Left ventricle myocardium superior (tissue), 1 donor: ENCODE measurements around the gene TCF23. TPM values are rescaled to one million over a fixed set of nuclear protein-coding genes. Genes with fewer than 3 reads are reported as not detected.
"Not testable (repeated sequence)": the region's sequence is repeated elsewhere in the genome, so short reads cannot be mapped to it uniquely, and the experiment has no call there.

Experiments
- ATAC-seq: fragments of 200-7000 bp; cut with Tn5 transposase; one replicate; pipeline ENCODE4 v1.9.1; 2020; ENCODE audit warnings: mild to moderate bottlenecking, moderate library complexity
- DNase-seq: peaks from one replicate; pipeline ENCODE4 v3.0.0-alpha.2; 2020
- intact Hi-C: fragments of 100-400 bp; cut with micrococcal nuclease; formaldehyde crosslinking; loops from one replicate; pipeline ENCODE4 v1.11.0; 2022
- total RNA-seq: library from RNA; stranded (reverse); fragmentation: NEBNext Ultra II Directional; extraction: Animal tissue kit (Norgen Biotek cat#: 25700); gene quantifications from one replicate; pipeline ENCODE4 v1.2.1, GENCODE V29; 2021
- donor health status: DM: no; HTN: yes; CAD: no; lungs with severe emphysema.

Gene TCF23
- total RNA-seq, 1 donor from 2014 or later, result 0.10 TPM

DNA sequence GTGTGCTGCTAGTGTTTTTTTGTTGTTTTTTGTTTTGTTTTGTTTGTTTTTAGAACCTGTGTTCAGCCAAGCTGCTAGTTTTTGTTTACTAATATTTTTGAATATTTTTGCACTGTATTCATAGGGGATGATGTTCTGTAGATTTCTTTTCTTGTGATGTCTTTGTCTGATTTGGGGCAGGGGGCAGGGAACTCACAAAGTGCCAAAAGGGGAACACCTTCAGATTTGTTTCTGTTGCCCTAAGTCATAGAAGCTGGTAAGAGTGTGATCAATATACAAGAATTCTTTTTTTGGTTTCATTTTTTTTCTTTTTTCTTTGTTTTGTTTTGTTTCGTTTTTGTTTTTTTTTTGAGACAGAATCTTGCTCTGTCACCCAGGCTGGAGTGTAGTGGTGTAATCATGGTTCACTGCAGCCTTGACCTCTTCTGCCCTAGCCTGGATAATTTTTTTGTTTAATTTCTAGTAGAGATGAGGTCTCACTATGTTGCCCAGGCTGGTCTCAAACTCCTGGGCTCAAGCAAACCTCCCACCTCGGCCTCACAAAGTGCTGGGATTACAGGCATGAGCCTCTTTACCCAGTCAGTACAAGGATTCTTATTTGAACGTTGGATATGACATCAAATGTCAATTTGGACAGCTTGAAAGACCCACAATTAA, 30.7 kb downstream of the TCF23 start:
- no peak for DNase-seq
- intact Hi-C loops, result no loop called here
- no peak for ATAC-seq

DNA sequence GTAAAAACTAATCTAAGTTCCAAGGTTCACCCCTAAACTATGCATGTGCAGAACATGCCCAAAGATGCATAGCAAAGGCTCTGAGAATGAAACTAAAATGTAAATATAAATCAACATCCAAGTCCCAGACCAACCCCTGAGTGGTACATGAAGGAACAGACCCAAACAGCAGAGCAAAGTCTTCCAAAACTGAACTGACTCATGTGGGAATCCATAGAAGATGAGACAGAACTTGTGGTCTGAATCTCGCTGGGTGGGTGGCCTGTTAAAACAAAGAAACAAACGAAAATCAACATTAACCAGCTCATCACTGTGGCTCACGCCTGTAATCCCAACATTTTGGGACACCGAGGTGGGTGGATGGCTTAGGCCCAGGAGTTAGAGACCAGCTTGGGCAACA, 33.5 kb downstream of the TCF23 start:
- intact Hi-C loops, result loop anchor here (10.0 kb wide), 1 partner anchor 88 kb away; no protein-coding TSS in a partner anchor
- DNase-seq, result no peak
- ATAC-seq, result no peak

DNA sequence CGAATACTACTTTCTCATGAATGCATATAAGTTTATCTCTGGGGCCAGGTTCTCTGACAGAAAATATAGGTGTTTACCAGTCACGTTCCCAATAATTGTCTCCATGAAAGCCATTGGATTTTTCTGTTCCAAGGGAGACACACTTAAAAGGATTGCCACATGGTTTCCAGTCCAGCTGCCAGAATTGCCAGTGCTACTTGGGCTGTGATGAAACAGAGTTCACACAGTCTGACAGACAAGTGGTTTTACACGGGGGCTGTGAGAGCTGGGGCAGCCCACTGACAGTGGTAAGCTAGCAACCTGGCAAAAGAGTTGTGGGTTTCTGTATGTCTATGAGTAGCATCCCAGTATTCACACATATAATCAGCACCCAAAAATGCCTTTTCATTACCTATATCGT, 35.3 kb downstream of the TCF23 start:
- intact Hi-C loops, result loop anchor here (10.0 kb wide), 1 partner anchor 89 kb away; no protein-coding TSS in a partner anchor
- DNase-seq (peak; percentile 43), ATAC-seq (peak; percentile 75)

DNA sequence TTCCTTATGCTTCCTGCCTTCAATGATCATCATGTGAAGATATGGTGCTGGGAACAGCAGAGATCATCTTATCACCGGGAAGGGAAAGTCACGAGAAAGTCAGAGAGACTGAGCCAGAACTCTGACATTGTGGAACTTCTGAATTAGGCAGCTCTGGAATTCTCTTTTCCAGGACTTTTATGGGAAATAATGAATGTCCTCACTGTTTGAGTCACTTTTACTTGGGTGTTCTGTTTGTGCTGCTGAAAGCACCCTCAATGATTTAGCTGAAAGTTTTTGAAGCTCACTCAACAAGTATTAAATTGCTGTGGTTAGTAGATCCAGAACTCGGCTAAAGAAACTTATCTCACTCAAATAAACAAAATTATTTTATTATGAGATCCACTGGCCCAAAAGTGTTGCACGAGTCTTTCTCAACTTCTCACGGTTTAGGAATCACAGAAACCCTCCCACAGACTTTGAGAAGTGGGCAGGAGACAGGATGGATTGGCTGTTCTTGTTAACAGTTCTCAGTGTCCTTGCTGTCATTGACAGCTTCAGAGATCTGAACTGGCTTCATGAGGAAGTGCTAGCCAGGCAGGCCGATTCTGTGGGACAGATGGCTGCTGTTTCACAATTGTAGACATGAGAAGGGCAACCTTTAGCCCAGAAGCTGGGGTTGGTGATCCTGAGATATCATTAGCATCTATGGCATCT, 36.7 kb downstream of the TCF23 start:
- intact Hi-C loops, result loop anchor here (10.0 kb wide), 1 partner anchor 91 kb away; no protein-coding TSS in a partner anchor
- ATAC-seq (peak; percentile 83), DNase-seq (no peak)

DNA sequence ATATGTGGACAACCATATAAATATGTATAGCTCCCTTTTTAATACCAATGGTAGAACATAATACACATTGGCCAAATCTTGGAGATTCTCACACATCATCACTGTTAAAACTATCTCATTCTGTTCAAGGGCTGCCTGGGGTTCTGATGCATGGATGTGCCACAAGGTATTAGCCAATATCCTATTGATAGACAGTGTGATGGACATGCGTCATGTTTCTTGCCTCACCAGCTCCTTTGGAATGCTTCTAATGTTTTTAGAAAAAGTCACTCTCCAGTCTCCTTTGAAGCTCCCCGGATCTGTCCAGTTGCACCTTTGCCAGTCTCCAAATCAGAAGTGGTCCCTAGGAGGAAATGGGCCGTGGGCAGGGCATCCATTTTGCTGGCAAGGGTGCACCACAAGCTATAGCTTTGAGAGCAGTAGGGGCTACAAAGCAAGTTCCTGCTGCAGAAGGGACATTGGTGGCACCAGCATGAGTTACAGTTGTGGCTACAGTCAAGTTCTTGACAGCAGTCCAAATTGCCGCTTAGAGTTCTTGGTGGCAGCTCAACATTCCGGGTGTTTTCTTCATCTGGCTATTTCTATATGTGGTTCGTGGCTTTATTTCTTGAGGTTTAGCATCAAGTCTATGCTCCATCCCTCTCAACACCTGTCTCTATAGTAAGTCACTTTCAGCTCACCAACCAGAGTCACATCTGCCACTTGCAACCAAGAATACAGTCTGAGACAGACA, 38.0 kb downstream of the TCF23 start:
- DNase-seq, result no peak
- intact Hi-C loops, result loop anchor here (10.0 kb wide), 1 partner anchor 92 kb away; no protein-coding TSS in a partner anchor
- ATAC-seq, result no peak

DNA sequence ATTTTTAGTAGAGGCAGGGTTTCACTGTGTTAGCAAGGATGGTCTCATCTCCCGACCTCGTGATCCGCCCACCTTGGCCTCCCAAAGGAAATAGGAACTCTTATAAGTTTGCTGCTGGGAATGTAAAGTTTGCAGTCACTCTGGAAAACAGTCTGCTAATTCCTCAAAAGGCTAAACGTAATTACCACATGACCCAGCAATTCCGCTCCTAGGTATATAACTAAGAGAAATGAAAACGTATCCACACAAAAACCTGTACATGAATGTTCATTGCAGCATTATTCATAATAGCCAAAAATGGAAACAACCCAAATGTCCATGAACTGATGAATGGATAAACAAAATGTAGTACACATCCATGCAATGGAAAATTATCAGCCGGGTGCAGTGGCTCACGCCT, 41.2 kb downstream of the TCF23 start:
- intact Hi-C loops, result loop anchor here (10.0 kb wide), 1 partner anchor 95 kb away; no protein-coding TSS in a partner anchor
- no peak for ATAC-seq

DNA sequence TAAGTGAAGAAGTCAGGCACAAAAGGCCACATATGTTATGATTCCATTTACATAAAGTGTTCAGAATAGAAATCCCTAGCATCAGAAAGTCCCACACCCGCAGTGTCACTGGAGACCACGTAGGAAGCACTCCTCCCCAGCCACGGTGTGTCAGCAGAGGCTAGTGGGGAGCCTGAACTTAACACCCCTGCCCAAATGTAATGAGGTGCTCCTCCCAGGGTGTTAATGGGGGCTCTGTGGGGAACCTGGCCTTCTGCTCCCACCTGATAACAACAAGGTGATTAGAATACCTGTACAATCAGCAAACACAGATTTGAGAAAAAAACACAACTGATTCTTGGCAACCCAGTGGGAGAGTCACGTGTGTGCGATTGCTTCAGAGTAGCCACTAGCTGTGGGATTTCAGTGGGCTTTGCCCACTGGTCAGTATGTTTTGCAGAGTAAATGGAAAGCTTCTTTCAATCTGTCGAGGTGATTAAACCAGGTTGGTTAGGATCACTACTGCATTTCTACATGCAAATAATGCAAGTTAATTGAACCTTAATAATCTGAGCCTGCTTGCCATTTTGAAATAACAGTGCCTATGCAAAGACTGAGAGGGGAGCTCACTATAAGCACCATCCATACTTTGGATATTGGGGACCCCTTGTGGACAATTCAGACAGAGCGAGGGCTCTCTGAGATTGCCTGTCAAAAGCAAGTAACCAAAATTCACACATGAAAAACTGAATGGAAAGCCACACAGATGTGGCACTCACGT, 42.4 kb downstream of the TCF23 start:
- ATAC-seq (peak; percentile 76), DNase-seq (no peak)
- intact Hi-C loops, result no loop called here

More for the DNA sequence above, 41.2 kb downstream of the TCF23 start:
- DNase-seq, result no peak

DNA sequence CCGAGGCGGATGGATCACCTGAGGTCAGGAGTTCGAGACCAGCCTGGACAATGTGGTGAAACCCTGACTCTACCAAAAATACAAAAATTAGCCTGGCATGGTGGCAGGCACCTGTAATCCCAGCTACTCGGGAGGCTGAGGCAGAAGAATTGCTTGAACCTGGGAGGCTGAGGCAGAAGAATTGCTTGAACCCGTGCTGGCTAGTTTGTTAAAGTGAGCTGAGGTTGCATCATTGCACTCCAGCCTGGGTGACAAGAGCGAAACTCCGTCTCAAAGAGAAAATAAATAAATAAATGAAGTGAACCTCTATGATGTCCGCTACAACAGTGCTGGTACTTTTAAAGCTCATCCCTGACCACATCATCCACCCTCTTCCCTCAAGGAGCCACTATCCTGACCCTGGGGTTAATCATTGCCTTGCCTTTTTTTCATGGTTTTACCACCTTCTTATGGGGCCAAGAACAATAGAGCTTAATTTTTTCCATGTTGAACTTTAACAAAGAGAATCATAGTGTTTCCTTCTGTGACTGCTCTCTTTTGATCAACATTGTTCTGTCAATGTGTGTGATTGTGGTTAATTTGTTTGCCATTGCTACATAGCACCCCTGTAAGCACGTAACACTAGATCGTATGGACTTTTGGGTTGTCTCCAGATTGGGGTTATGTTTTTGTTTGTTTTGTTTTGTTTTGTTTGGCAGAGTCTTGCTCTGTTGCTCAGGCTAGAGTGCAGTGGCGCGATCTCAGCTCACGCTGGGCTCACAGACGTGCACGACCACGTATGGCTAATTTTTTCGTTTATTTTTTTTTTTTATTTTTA, 45.9 kb downstream of the TCF23 start:
- DNase-seq, result no peak
- intact Hi-C loops, result no loop called here

DNA sequence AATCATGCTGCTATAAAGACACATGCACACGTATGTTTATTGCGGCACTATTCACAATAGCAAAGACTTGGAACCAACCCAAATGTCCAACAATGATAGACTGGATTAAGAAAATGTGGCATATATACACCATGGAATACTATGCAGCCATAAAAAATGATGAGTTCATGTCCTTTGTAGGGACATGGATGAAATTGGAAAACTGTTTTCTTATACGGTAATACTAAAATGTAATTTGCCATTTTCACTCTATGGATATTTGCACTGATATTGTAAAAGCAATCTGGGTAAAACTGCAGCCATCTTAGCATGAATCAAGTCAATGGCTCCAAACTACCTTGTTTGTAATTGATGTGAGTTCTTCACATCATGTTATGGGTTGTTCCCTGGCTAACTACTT, 47.0 kb downstream of the TCF23 start:
- intact Hi-C loops, ATAC-seq, DNase-seq: not testable (repeated sequence)

More for the DNA sequence above, 45.9 kb downstream of the TCF23 start:
- ATAC-seq, result no peak

DNA sequence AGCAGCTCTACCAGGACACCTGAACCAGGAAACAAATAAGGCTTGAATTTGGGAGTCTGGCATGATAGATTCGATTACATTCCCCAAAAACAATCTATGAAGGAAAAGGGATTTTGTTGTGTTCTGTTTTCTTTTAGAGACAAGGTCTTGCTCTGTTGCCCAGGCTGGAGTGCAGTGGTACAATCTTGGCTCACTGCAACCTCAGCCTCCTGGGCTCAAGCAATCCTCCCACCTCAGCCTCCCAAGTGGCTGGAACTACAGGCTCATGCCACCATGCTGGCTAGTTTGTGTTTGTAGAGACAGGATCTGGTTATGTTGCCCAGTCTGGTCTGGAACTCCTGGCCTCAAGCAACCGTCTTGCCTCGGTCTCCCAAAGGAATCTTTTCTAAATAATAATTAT, 49.3 kb downstream of the TCF23 start:
- ATAC-seq, DNase-seq, intact Hi-C loops: not testable (repeated sequence)

DNA sequence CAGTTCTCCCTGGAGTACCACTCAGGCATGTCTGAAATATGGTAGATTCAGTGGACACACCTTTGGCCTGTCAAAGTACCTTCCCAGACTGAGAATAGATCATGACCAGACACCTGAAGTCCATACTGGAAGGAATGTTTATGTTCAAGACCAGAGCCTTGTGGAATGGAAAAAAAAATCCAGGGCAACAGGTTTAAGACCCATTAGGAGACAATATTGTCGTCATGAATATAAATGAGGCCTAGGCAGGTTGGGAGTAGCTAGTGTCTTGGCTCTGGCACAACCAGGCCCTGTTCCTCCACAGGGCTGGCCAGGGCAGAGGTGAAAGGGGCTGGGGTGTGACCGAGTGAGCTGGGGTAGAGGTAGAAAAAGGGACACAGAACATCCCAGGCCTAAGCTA, 49.8 kb downstream of the TCF23 start:
- DNase-seq (no peak), ATAC-seq (no peak)
- intact Hi-C loops, result no loop called here

DNA sequence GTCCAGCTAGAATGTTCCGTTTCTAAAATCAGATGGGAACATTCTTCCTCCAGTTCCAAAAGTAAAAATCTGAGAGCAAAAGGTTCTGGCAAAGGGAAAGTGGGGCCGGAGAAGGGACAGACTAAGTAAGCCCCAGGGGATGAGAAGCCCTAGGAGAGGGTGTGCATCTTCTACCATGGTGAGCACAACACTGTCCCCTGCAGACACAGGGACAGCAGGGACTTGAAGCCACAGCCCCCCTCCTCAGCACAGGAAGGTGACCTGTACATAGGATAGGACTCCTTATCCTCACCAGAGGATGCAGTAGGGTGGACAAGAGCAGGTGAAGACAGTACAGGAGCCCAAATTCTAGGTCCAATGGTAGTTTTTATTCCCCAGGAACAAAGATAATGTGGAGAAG, 50.4 kb downstream of the TCF23 start:
- ATAC-seq, result no peak
- intact Hi-C loops, result no loop called here
- DNase-seq, result no peak

DNA sequence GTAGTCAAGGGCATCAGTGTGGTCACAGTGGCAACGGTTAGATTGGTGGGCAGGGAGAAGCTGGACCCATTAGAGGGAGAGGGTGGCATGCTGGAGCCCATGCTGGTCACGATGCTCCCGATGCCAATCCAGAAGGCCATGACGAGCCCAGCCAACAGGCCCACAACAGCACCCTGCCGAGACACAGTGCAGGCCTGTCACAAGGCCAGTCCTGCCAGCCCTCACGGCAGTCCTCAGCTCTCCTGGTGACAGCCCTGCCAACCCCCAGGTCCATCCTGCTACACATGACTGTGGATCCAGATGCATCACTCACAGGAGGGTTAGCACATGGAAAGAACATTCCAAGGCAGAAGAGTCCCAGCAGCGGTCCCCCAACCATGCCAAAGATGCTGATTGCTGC, 52.9 kb downstream of the TCF23 start:
- ATAC-seq (no peak), DNase-seq (no peak)
- intact Hi-C loops, result no loop called here

DNA sequence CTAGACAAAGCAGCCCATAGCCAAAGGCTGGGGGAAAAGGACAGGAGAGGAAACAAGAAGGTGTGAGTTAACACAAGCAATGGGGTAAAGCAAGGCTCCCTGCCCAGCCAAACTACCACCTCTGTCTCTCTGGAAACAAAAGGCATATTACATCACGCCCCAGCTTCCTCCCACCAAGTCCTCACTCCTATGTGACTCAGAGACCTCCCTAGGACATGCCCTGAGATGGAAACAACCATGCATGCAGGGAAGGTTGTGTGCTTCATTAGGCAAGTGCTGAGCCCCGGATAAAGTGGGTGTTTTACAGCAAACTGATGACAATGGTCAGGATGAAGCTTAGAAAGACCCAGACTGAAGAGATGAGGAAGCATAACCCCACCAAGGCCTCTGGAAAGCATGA, 54.0 kb downstream of the TCF23 start:
- intact Hi-C loops, result no loop called here
- ATAC-seq, result no peak
- DNase-seq, result no peak

DNA sequence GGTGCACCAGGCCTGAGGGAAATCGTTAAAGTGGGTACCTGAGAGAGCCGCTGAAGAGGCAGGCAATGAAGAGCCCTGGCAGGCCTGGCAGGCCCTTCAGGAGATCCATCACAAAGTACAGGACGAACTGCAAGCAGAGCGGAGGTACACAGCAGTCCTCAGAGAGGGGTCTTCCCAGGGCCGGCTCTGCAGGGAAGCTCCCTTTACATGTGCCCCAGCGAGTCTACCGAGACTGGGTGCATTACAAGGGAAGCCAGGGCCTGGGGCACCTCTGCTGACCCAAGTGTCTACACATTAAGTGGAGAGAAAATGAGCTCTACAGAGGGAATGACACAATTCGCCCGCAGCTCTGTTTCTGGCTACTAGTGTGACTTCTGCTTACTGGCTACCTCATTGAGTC, 54.9 kb downstream of the TCF23 start:
- ATAC-seq (no peak), DNase-seq (no peak)
- intact Hi-C loops, result no loop called here

DNA sequence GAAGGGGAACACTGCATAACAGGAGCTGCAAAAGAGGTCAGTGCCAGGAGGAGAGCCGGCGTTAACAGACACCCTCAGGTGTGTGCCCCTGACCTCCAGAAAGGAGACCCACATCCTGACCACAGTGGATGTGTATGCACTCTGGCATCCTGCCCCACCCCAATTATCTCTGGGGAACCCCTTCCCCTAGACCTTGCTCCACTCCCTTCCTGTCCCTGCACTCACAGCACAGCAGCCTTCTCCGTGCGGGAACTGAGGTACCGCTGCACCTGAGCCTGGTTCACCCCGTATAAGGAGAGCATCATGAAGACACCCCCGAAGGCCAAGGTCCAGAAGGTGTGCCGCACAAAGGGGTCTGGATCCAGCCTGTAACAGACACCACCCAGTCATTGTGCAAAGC, 55.8 kb downstream of the TCF23 start:
- no peak for ATAC-seq
- intact Hi-C loops, result no loop called here

DNA sequence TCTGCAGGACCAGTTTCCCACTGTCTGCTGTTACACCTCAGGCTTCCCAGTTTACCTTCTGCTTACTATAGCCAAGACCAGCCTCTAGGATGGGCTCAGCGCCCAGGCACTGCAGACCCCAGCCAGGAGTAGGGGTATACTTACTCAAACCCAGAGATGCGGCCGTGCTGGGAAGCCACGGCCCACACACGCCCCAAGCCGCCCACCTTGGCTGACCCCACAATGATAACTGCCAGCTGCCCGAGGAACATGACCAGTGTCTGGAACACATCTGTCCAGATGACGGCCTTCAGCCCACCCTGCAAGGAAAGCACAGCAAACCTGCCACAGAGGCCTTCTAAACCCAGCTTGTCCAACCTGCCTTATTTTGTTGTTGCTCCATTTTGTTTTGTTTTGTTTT, 56.4 kb downstream of the TCF23 start:
- intact Hi-C loops, result no loop called here
- no peak for ATAC-seq
- no peak for DNase-seq

More for the DNA sequence above, 55.8 kb downstream of the TCF23 start:
- no peak for DNase-seq

DNA sequence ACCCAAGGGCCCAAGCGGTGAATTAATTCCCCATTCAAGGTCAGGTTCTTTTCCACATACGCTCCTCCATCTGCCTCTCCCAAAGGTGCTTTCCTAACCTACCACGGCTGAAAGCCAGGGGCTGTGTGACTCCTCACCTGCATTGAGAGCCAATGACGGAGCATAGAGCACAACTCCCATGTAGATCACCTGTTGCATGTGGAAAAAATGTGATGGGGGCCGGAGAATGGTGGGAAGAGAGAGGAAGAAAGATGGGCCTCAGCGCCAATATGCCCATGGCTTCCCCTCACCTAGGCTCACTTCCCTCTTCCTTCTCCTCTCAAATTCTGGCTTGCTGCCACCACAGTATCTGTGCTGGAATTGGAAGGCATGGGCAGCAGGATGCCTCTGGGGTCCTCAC, 57.5 kb downstream of the TCF23 start:
- DNase-seq (no peak), ATAC-seq (no peak)
- intact Hi-C loops, result no loop called here
